HG03378 (cell line): Measurements from ENCODE around the gene ARHGAP22.

ENCODE experiments used
- ATAC-seq: cut with Tn5 transposase; IDR thresholded peaks from one replicate; pipeline ENCODE4 v1.9.1; 2021; ENCODE audit warnings: mild to moderate bottlenecking, moderate library complexity; ENCODE audit not compliant: unreplicated experiment

Gene ARHGAP22

GRCh38 chr10:48468130-48468790 is 136.6 kb downstream of the ARHGAP22 start:
- ATAC-seq: no peak

DNA sequence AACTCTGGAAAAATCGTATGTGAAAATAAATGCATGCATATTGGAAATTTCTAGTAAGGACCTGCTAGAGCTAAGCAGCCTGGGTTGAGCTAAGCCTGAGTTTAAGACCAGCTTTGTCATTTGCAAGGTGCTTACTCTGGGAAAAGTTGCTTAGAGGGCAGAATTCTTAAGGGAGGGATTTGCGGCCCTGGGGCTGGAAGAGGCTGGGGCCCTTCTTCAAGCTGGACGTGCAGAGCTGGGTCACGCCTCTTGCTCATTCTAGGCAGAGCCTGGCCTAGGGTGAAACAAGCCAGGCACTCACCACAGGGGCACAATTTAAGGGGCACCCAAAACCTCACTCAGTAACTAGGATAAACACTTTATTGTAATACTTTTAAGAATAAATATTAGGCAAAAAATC is 137.2 kb downstream of the ARHGAP22 start:
- ATAC-seq: no peak

DNA sequence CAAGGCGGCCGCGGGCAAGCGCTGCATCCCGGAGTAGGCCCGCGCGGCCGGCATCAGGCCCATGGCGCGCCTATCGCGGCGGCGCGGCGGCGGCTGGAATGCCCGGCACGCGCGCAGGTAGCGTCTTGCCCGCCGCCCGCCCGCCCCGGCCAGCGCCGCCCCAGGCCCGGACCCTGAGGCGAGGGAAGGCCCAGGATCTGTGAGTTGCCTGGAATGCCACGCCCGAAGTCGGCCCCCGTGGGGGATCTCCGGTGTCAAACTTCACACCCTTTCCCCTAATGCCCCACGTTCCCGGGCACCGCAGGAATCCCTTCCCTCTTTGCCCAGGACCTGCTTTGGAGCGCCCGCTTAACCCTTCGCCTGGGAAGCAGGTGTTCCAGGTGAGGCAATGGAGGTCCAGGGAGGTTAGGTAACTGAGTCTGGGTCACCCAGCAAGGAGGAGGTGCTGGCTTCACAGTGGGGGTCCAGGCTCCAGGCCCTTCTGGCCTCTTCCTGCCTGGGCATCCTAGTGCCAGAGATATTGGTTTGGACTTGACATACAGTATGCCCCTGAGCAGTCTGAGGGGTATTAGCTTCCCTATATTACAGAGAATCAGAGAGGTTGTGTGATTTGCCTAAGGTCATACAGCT is 138.1 kb downstream of the ARHGAP22 start:
- ATAC-seq: no peak

- no peak for ATAC-seq
Observed at GRCh38 chr10:48465860-48466521, 138.9 kb downstream of the ARHGAP22 start.

DNA sequence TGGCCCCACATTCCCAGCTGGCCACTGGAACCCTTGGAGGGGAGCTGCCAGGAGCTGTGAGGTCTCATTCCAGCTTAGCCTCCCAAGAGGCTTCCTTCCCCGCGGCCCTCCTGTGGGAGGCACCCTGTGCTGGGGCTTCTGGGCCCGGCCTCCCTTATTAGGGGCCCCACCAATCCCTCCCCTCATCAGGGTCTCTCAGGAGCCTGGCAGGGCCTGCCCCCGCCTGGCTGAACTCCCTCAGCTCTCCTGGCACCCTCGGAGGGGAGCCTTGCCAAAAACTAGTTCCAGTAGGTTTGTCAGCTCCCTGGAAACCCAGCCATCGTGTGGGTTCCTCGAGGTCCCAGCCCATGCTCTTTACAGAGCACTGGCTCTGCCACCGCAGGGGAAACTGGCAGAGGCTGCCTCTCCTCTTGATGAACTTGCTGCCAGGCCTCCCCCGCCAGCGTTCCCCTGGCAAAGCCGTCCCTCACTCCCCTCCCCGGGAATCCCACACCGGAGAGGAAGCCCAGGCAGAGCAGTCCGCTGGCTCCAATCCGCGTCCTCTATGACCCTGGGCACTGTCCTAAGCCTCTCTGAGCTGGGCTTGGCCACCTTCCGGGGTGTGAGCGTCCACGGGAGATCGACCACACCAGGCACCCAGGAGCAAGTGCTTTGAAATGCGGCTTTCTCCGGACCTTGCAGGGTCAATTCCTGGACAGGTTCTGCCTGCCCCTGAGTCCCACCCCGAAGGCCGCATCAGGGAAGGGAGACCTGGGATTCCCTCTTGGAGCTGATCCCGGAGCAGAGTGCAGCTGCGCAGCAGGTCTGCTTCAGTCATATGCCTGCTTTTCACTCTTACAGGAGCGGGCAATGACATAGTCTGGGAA is 139.8 kb downstream of the ARHGAP22 start:
- no peak for ATAC-seq

- ATAC-seq: no peak
Observed at GRCh38 chr10:48464121-48464870, 140.6 kb downstream of the ARHGAP22 start.

- no peak for ATAC-seq
Observed at GRCh38 chr10:48463318-48464003, 141.4 kb downstream of the ARHGAP22 start.

- ATAC-seq: no peak
Observed at GRCh38 chr10:48462482-48463020, 142.3 kb downstream of the ARHGAP22 start.

- no peak for ATAC-seq
Observed at GRCh38 chr10:48461623-48462481, 143.0 kb downstream of the ARHGAP22 start.

DNA sequence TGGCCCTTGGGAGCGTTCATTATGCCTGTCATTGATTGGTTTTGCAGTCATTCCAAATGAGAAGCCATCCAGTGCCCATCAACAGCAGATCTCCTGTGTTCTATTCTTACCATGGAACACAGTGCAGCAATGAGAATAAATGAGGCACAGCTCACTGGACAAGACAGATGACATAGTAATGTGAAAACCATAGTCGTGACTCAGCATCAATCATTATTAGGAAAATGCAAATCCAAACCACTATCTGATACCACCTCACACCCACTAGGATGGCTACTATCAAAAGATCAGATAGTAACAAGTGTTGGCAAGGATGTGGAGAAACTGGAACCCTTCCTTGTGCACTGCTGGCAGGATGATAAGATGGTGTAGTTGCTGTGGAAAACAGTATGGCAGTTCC is 144.7 kb downstream of the ARHGAP22 start:
- no peak for ATAC-seq

DNA sequence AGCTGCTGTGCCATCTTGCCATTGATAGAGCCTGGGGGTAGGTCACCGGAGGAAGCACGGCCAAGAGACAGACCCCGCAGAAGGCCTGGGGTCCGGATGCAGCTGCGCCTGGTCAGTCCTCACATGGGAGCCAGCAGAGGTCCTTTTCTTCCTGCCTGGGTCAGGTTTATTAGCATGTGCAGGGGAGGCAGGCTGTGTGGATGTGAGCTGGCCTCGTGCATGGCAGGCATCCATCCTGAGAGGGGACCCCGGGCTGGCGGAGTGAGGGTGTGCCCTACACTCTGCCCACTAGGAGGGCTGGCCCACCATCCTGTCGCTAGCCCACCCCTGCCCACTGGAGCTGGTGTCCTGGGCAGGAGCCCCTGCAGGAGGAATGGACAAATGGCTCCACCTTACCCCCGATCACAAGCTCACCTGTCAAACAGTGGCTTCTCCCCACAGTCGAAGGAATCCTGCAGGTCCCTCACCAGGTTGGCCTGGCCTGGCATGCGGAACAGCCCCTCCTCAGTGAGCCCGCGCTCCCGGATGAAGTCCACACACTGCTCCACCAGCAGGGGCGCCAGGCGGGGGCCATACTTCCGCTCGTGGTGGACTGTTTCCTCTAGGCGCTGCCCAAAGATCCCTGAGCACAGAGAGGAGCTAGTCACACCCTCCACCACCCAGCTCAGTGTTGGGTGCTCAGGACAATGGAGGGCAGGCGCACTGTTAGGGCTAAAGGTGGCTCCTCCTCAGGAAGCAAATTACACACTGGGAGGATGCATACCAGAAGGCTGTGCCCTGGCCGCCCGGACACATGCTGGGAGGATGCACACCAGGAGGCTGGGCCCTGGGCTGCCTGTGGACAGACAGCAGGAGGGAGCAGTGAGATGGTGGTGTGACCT is 145.4 kb downstream of the ARHGAP22 start:
- ATAC-seq: no peak

DNA sequence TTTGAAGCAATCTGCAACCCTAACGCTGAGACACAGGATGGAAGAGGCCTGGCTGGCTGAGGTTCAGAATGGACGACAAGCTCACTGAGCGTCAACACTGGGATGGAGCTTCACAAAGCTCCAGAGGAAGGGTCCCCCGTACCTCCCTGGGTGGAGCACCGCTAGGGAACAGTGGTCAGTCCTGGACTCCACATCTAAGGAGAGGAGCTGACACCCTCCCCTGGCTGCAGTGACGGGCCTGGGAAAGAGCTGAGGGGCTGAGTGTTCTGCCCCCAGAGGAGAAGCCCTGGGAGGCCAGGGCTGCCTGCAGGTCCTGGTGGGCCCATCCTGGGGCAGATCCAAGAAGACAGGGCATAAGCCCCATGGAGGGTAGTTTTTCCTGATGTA is 146.2 kb downstream of the ARHGAP22 start:
- ATAC-seq: no peak

DNA sequence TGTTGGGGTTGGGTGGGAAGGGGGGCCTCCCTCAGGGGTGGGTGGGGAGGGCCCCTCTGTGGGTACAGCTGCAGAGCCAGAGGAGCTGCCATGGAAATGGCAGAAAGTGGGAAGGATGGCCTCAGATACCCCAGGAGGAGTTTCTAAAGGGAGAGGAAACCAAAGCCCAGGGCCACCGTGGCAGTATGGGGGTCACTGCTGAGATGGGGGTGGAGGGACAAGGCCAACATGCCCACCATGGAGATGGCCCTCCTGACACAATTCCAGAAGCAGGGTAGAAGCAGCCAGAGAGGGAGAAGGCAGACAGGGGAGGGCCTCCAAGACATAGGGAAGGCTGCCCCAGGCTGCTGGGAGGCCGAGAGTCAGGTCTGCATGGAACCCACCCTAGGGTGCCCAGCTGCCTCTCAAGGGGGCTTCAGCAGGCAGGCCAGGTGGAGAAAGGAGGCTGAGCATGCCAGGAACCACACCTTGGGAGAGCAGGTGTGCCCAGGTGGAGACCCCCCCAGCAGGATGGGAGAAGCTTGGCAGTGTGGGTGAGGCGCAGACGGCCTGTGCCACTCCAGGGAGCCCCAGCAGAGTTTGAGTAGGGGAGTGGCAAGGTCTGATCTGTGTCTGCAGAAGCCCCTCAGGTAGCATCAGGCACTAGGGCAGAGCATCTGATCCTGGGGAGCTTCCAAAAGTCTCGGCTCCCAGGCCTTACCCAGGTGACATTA is 146.8 kb downstream of the ARHGAP22 start:
- ATAC-seq: no peak

DNA sequence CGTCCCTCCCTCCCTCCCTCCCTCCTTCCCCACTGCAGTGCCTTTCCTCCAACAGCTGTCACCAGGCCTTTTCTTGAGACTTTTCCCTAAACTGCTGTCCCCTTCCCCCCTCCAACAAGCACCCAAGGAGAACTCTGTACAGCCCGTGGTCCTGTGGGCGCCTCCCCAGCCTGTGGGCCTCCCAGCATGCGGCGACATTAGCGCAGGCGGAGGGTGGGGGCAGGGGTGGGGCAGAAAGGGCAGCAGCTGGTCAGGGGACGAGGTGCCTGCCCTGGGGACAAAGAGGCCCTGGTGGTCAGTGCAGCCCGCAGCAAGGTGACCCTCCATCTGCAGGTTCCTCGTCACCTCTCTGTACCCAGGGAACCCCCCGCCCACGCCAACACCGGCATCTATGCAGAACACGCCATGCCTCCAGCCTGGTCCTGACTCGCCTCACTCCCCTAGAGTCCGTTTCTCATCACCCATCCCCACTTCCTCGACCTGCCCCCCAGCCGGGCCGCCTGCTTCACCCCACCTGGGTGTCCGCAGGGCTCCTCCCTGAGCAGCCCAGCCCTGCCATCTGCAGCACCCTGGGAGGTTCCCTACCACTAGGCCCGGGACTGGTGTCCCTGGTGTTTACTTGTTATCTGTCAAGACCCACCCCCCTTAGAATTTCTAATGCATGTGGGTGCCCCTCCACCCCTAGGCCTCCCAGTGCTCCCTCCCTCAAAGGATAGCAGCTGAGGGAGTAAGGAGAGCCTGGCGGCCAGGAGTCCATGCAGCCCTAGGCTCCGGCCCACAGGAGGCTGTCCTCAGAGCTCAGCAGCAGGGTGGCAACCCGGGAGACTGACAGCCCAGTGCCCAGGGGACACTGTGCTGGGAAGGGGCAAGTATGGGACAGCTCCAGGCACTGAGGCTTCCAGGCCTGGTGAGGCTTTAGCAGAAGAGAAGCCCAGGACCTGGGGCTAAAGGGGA is 147.8 kb downstream of the ARHGAP22 start:
- ATAC-seq: no peak

DNA sequence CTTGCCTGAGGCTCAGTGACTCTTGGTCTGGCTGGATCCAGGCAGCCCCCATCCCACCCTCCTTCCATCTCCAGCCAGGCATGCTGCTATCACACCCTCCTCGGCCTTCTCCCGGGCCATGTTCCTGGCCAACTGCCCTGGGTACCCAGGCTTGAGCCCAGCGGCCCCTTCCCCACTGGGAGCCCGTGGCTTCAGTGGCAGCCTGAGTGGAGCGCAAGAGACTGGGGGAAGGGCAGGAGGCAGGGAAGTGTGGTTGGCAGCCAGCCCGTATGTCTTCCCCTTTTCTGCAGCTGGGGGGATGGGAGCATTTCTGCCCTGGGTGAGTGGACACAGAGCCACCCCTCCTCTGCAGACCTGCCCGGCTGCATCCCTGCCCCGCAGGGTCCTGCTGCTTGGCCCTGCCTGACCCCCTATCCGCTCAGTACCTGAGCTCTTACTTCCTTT is 148.5 kb downstream of the ARHGAP22 start:
- no peak for ATAC-seq
